Kidney epithelial cell (primary cell): ENCODE results near the gene IL19. TPM values are rescaled to one million over a fixed set of nuclear protein-coding genes. Genes with fewer than 3 reads are reported as not detected.

ENCODE experiments used
- DNase-seq: peaks from one replicate; pipeline ENCODE4 v3.0.0-alpha.2; 2010; ENCODE audit warnings: low read depth
- H3K27me3 ChIP-seq: 2 replicates; pipeline ENCODE4 v1.6.0; 2011; ENCODE audit warnings: low read length; ENCODE audit not compliant: control insufficient read depth, insufficient read depth
- H3K36me3 ChIP-seq: 2 replicates; pipeline ENCODE4 v1.5.1; 2011; ENCODE audit warnings: low read length; ENCODE audit not compliant: control insufficient read depth, insufficient read depth
- H3K4me3 ChIP-seq: 2 replicates; pipeline ENCODE4 v1.5.1; 2011; ENCODE audit warnings: low read depth, mild to moderate bottlenecking, control low read depth, low read length
- CTCF ChIP-seq: IDR thresholded peaks from 2 replicates; pipeline ENCODE4 v1.5.1; 2011; ENCODE audit warnings: mild to moderate bottlenecking, moderate library complexity, low read length, control low read depth, inconsistent platforms; ENCODE audit not compliant: insufficient read depth, poor library complexity, severe bottlenecking
- total RNA-seq: library from RNA; depleted of rRNA; stranded (reverse); fragments of >200 nt; gene quantifications from 2 replicates; pipeline ENCODE4 v1.2.3, GENCODE V29; 2015

Gene IL19
- total RNA-seq, 1 donor from 2014 or later = not detected

GRCh38 chr1:206790502-206791250, 20.1 kb downstream of the IL19 start:
- no peak overlapping the region for H3K4me3 ChIP-seq
- H3K27me3 ChIP-seq = no peaks in the 10 kb centered on the region
- no peak for TF ChIP-seq CTCF
- no peaks in the 10 kb centered on the region for H3K36me3 ChIP-seq
- DNase-seq = no peak

GRCh38 chr1:206792939-206793607, 22.5 kb downstream of the IL19 start:
- no peak overlapping the region for H3K4me3 ChIP-seq
- TF ChIP-seq CTCF = no peak
- no peaks in the 10 kb centered on the region for H3K27me3 ChIP-seq
- no peaks in the 10 kb centered on the region for H3K36me3 ChIP-seq
- DNase-seq = no peak

GRCh38 chr1:206793620-206794019, 23.0 kb downstream of the IL19 start:
- Histone ChIP-seq H3K4me3 (no peak overlapping the region), H3K27me3 (no peaks in the 10 kb centered on the region), H3K36me3 (no peaks in the 10 kb centered on the region)
- no peak for TF ChIP-seq CTCF
- DNase-seq = no peak

- TF ChIP-seq CTCF = no peak
- DNase-seq = no peak
- no peaks in the 10 kb centered on the region for H3K36me3 ChIP-seq
- no peak overlapping the region for H3K4me3 ChIP-seq
- no peaks in the 10 kb centered on the region for H3K27me3 ChIP-seq
These were observed 23.8 kb downstream of the IL19 start for GRCh38 chr1:206794294-206794908.

- Histone ChIP-seq H3K36me3 (no peaks in the 10 kb centered on the region), H3K4me3 (no peak overlapping the region), H3K27me3 (no peaks in the 10 kb centered on the region)
- no peak for TF ChIP-seq CTCF
- no peak for DNase-seq
These were observed 25.5 kb downstream of the IL19 start for GRCh38 chr1:206796116-206796515.
